HL-60 (cell line): ENCODE data around the gene MRPL20.

Experiments
- DNase-seq, 2 experiments: peaks; one replicate each; pipeline ENCODE4 v3.0.0-alpha.2; 2010 to 2020; ENCODE audit warnings: low read depth in 1 of 2, low spot score in 1 of 2
- H3K27ac ChIP-seq: fragments of 250-450 bp; sonication (Bioruptor Pico); replicated peaks from 2 replicates; pipeline ENCODE4 v1.5.1; 2020; ENCODE audit warnings: mild to moderate bottlenecking, moderate library complexity
- H3K27me3 ChIP-seq: fragments of 250-450 bp; sonication (Bioruptor Pico); 2 replicates; pipeline ENCODE4 v1.5.1; 2021; ENCODE audit warnings: mild to moderate bottlenecking, moderate library complexity; ENCODE audit not compliant: insufficient read depth, poor library complexity, severe bottlenecking
- H3K4me3 ChIP-seq: replicated peaks from 2 replicates; pipeline ENCODE4 v1.5.1; 2011; ENCODE audit warnings: mild to moderate bottlenecking, control low read depth, low read length; ENCODE audit not compliant: insufficient read depth
- GABPA ChIP-seq: IDR thresholded peaks from 2 replicates; pipeline ENCODE4 v1.6.1; 2012; ENCODE audit warnings: low read depth
- POLR2AphosphoS5 ChIP-seq: IDR thresholded peaks from 2 replicates; pipeline ENCODE4 v1.6.1; 2012; ENCODE audit warnings: low read depth
- SPI1 ChIP-seq: IDR thresholded peaks from 2 replicates; pipeline ENCODE4 v1.6.1; 2012; ENCODE audit warnings: low read depth, mild to moderate bottlenecking, borderline replicate concordance
- TF ChIP-seq, protein P1 (sequence below): IDR thresholded peaks from one replicate; pipeline ENCODE4 v1.5.1; 2011; ENCODE audit warnings: low read length, control low read depth, inconsistent platforms; ENCODE audit not compliant: insufficient read depth
- TF ChIP-seq, protein P2 (sequence below): IDR thresholded peaks from 2 replicates; pipeline ENCODE4 v1.6.1; 2012; ENCODE audit warnings: low read depth; ENCODE audit not compliant: insufficient replicate concordance

Gene MRPL20

DNA sequence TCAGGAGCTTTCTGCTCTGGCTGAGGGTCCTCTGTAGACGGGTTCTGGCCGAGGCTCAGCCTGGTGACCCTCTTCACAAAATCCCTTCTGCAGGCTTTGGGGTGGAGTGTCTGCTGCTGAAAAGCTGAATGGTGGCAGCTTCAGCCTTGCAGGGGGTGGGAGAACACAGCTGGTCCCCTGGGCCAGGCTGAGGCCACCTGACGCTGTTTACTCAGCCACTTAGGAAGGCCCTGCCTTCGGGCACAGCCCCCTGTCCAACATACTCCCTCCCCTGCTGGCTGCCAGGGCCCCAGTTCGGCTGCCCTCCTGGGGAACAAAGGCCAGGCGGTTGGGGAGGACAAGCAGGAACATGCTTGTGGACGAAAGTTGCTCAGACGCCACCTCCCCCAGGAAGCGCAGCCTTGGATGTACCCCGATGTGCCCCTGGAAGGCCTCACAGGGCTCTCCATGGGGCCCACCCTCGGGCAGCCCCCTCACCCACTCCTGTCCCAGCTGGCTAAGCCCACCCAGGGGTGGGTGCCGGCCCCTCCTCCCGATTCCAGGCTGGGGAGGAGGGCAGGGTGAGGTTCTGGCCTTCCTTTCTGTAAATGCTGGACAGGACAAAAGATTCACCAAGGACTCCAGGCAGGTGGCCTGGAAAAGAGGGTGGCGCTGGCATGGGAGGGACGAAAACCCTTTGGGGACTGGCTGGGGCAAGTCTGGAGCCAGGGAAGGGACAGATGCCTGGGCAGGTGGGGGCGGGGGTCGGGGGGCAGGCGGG, 14.2 kb upstream of the MRPL20 start, which contains the start of gene ANKRD65:
TSS of gene ANKRD65 (minus strand) at position 130 of the 760 bp plus-strand sequence. CDS start 271 bp downstream, outside the sequence.
- H3K27me3 ChIP-seq: peaks cover 8% of the 10 kb centered on the region
- TF ChIP-seq SPI1 (no peak), GABPA (no peak), POLR2AphosphoS5 (no peak)
- TF ChIP-seq, protein P1, sequence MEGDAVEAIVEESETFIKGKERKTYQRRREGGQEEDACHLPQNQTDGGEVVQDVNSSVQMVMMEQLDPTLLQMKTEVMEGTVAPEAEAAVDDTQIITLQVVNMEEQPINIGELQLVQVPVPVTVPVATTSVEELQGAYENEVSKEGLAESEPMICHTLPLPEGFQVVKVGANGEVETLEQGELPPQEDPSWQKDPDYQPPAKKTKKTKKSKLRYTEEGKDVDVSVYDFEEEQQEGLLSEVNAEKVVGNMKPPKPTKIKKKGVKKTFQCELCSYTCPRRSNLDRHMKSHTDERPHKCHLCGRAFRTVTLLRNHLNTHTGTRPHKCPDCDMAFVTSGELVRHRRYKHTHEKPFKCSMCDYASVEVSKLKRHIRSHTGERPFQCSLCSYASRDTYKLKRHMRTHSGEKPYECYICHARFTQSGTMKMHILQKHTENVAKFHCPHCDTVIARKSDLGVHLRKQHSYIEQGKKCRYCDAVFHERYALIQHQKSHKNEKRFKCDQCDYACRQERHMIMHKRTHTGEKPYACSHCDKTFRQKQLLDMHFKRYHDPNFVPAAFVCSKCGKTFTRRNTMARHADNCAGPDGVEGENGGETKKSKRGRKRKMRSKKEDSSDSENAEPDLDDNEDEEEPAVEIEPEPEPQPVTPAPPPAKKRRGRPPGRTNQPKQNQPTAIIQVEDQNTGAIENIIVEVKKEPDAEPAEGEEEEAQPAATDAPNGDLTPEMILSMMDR: no peak
- TF ChIP-seq, protein P2, sequence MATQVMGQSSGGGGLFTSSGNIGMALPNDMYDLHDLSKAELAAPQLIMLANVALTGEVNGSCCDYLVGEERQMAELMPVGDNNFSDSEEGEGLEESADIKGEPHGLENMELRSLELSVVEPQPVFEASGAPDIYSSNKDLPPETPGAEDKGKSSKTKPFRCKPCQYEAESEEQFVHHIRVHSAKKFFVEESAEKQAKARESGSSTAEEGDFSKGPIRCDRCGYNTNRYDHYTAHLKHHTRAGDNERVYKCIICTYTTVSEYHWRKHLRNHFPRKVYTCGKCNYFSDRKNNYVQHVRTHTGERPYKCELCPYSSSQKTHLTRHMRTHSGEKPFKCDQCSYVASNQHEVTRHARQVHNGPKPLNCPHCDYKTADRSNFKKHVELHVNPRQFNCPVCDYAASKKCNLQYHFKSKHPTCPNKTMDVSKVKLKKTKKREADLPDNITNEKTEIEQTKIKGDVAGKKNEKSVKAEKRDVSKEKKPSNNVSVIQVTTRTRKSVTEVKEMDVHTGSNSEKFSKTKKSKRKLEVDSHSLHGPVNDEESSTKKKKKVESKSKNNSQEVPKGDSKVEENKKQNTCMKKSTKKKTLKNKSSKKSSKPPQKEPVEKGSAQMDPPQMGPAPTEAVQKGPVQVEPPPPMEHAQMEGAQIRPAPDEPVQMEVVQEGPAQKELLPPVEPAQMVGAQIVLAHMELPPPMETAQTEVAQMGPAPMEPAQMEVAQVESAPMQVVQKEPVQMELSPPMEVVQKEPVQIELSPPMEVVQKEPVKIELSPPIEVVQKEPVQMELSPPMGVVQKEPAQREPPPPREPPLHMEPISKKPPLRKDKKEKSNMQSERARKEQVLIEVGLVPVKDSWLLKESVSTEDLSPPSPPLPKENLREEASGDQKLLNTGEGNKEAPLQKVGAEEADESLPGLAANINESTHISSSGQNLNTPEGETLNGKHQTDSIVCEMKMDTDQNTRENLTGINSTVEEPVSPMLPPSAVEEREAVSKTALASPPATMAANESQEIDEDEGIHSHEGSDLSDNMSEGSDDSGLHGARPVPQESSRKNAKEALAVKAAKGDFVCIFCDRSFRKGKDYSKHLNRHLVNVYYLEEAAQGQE: no peak
- no peak within 1 kb of the TSS for H3K4me3 ChIP-seq
- no peak within 1 kb of the TSS for H3K27ac ChIP-seq
- no peak for DNase-seq

DNA sequence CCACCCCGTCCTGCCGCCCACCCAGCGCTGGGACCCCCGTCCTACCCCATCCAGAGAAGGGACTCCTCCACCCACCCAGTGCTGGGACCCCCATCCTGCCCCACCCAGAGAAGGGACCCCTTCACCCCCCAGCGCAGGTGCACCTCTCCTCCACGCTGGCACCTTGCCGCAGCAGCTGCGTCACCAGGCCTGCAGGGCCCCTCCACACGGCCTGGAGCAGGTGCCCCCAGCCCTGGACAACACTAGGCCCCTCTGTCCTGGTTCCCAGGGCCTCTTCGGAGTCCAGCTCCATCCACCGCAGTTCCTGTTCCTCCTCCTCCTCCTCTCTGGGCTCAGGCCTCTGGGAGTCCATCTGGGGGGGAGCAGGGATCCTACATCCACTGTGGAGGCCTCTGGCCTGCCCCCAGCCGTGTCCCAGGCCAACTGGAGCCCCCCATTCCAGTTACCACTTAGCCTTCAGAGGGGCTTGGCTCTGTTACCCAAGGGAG, 13.6 kb upstream of the MRPL20 start:
- Histone ChIP-seq H3K27me3 (peaks cover 1% of the 10 kb centered on the region), H3K4me3 (no peak overlapping the region), H3K27ac (no peak overlapping the region)
- TF ChIP-seq, protein P2: no peak
- no peak for TF ChIP-seq SPI1
- no peak for TF ChIP-seq GABPA
- TF ChIP-seq, protein P1: no peak
- TF ChIP-seq POLR2AphosphoS5: no peak
- DNase-seq: no peak

DNA sequence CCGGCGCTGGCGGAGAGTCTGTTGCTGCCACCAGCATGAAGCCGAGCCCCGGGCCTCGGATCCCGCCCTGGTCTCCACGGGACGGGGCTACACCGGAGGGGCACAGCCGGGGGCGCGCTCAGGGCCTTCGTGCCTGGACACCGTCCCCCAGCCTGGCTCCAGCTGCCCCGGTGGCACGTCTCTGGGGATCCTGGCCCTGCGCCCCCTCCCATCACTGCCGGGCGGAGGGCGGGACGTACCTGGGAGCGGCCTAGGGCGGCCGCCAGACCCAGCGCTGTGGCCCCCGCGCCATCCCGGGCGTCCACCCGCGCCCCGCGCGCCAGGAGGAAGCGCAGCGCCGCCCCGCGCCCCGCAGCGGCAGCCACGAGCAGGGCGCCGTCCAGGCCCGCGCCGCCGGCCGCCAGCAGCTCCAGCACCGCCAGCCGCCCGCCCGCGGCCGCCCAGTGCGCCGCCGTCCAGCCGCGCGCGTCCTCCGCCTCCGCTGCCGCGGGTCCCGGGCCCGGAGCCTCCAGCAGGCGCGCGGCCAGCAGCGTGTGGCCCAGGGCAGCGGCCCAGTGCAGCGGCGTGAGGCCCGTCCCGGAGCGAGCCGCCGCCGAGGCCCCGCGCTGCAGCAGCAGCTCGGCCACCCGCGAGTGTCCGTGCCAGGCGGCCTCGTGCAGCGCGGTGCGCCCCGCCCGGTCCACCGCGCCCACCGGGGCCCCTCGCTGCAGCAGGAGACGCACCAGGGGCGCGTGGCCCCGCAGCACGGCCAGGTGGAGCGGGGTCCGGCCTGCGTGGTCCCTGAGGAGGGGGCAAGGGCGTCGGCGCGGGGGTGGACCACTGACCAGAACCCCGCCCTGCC, 12.9 kb upstream of the MRPL20 start:
- DNase-seq: no peak
- TF ChIP-seq, protein P1: no peak
- Histone ChIP-seq H3K27ac (no peak overlapping the region), H3K4me3 (no peak overlapping the region), H3K27me3 (no peaks in the 10 kb centered on the region)
